ENCODE measurements around the gene DNM3. TPM values are rescaled to one million over a fixed set of nuclear protein-coding genes. Genes with fewer than 3 reads are reported as not detected.

DNM3 gene
- total RNA-seq, 1 donor from 2014 or later, result 7.7 TPM

DNA sequence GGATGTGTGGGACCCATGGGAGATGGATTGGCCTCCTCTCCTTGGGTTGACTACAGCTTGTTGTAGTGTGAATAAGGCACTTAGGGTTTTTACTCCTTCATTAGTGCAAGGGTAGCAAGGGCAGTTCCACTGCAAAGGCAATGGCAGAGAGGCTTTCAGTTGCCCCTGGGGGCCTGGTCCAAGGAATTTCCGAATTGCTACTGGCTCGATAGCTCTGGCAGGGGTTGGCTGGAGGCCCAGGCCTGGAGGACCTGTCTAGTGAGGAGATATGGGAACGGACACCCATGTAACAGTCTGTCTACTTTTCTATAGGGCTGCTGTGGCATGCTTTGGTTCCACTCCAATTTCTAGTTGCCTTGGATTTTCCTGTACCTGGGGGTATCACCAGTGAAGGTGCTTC, 360.3 kb downstream of the DNM3 start:
- no peak for DNase-seq (ENCODE audit: low spot score)
- Mint-ChIP-seq H3K4me1 (ENCODE audit: unreplicated experiment) (no peaks in the 10 kb centered on the region), H3K36me3 (ENCODE audit: low read depth, unreplicated experiment) (peaks cover 5% of the 10 kb centered on the region), H3K27me3 (ENCODE audit: unreplicated experiment) (no peaks in the 10 kb centered on the region), H3K4me3 (ENCODE audit: unreplicated experiment) (no peak overlapping the region), H3K9me3 (ENCODE audit: unreplicated experiment) (peaks cover 4% of the 10 kb centered on the region), H3K27ac (ENCODE audit: unreplicated experiment) (no peak overlapping the region)
- TF ChIP-seq CTCF (IDR thresholded peaks at IDR 0.05; ENCODE audit: unreplicated experiment), result no peak

GRCh38 chr1:172203135-172203823, 362.0 kb downstream of the DNM3 start:
- Mint-ChIP-seq H3K4me3 (ENCODE audit: unreplicated experiment) (no peak overlapping the region), H3K4me1 (ENCODE audit: unreplicated experiment) (no peaks in the 10 kb centered on the region), H3K27me3 (ENCODE audit: unreplicated experiment) (no peaks in the 10 kb centered on the region), H3K36me3 (ENCODE audit: low read depth, unreplicated experiment) (peaks cover 5% of the 10 kb centered on the region), H3K27ac (ENCODE audit: unreplicated experiment) (no peak overlapping the region), H3K9me3 (ENCODE audit: unreplicated experiment) (peaks cover 4% of the 10 kb centered on the region)
- no peak for TF ChIP-seq CTCF (IDR thresholded peaks at IDR 0.05; ENCODE audit: unreplicated experiment)
- DNase-seq (ENCODE audit: low spot score), result no peak

GRCh38 chr1:172203902-172204301, 362.6 kb downstream of the DNM3 start:
- DNase-seq (ENCODE audit: low spot score), result no peak
- H3K27me3 Mint-ChIP-seq (ENCODE audit: unreplicated experiment), result no peaks in the 10 kb centered on the region
- H3K27ac Mint-ChIP-seq (ENCODE audit: unreplicated experiment), result no peak overlapping the region
- TF ChIP-seq CTCF (IDR thresholded peaks at IDR 0.05; ENCODE audit: unreplicated experiment), result no peak
- no peaks in the 10 kb centered on the region for H3K4me1 Mint-ChIP-seq (ENCODE audit: unreplicated experiment)
- peaks cover 1% of the 10 kb centered on the region for H3K36me3 Mint-ChIP-seq (ENCODE audit: low read depth, unreplicated experiment)
- peaks cover under 1% of the 10 kb centered on the region for H3K9me3 Mint-ChIP-seq (ENCODE audit: unreplicated experiment)
- no peak overlapping the region for H3K4me3 Mint-ChIP-seq (ENCODE audit: unreplicated experiment)

DNA sequence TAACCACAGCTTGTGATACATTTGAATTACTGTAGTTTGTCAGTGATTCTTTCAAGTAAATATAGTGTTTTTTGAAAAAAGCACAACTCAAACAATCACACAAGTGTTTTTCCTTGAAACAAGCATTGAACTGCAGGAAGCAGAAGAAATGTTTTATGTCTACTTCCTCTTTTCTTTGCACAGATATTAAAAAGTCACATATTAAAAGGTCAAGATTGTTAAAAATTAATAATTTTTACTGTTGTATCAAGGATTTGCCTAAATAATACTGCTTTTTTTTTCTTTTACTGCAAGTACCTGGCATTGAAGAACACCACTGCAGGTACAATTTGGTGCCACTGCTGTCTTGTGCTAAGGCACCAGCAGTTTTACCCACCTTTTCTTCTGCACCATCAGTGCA, 365.0 kb downstream of the DNM3 start:
- TF ChIP-seq CTCF (IDR thresholded peaks at IDR 0.05; ENCODE audit: unreplicated experiment), result no peak
- no peaks in the 10 kb centered on the region for H3K4me1 Mint-ChIP-seq (ENCODE audit: unreplicated experiment)
- H3K27ac Mint-ChIP-seq (ENCODE audit: unreplicated experiment), result no peak overlapping the region
- no peak for DNase-seq (ENCODE audit: low spot score)
- no peaks in the 10 kb centered on the region for H3K27me3 Mint-ChIP-seq (ENCODE audit: unreplicated experiment)
- no peaks in the 10 kb centered on the region for H3K9me3 Mint-ChIP-seq (ENCODE audit: unreplicated experiment)
- H3K4me3 Mint-ChIP-seq (ENCODE audit: unreplicated experiment), result no peak overlapping the region
- no peaks in the 10 kb centered on the region for H3K36me3 Mint-ChIP-seq (ENCODE audit: low read depth, unreplicated experiment)

- H3K27me3 Mint-ChIP-seq (ENCODE audit: unreplicated experiment), result no peaks in the 10 kb centered on the region
- no peak overlapping the region for H3K27ac Mint-ChIP-seq (ENCODE audit: unreplicated experiment)
Measured at GRCh38 chr1:172208635-172209034, 367.3 kb downstream of the DNM3 start.

More at GRCh38 chr1:172208635-172209034, 367.3 kb downstream of the DNM3 start:
- no peak for TF ChIP-seq CTCF (IDR thresholded peaks at IDR 0.05; ENCODE audit: unreplicated experiment)
- Mint-ChIP-seq H3K4me3 (ENCODE audit: unreplicated experiment) (no peak overlapping the region), H3K9me3 (ENCODE audit: unreplicated experiment) (no peaks in the 10 kb centered on the region), H3K4me1 (ENCODE audit: unreplicated experiment) (no peaks in the 10 kb centered on the region), H3K36me3 (ENCODE audit: low read depth, unreplicated experiment) (no peaks in the 10 kb centered on the region)
- DNase-seq (ENCODE audit: low spot score), result no peak

Data from endothelial cell (in vitro differentiated cells).